Stimulated activated CD8-positive, alpha-beta memory T cell treated with anti-CD3 and anti-CD28 coated beads, Interleukin-12 subunit alpha, Interleukin-12 subunit beta, amount 100 ng/mL, for 4 hours (primary cell): ENCODE data around the gene KIF17.

Experiments used
- DNase-seq: peaks from one replicate; pipeline ENCODE4 v3.0.0-alpha.2; 2020; ENCODE audit warnings: low read depth

KIF17 gene

DNA sequence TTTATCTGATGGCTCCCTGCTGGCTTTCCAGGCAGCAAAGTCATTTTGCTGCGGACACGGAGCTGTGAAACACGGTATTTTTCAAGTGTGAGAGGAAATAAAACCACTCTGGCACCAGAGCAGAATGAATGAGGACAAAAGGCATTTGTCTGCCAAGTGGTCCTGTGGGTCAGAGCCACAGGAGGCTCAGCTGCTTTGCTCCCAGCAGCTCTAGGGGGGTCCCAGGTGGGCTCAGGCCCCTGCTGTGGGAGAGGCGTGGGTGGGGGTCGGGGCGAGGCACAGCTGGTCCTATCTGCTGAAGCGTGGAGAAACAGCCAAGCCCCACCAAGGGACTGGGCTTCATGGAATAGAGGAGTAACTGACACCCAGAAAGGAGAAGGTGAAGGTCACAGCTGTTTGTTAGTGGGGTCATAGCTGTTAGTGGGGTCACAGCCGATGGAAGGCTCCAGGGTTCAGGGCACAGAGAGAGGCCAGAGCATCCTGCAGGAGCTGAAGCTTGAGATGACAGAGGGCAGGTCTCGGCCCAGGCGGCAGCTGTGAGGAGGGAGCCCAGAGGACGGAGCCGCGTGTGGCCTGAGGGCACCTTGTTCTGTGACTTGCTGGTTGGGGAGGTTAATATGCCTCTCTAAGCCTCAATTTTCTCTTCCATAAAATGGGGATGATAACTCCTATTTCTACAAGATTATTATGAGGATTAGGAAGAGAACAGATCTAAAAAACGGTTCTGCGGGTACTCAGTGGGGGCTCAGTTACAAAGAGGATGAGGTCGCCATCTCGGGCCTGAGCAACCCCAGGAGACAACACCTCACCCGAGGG is 7.1 kb downstream of the KIF17 start:
- no peak for DNase-seq

DNA sequence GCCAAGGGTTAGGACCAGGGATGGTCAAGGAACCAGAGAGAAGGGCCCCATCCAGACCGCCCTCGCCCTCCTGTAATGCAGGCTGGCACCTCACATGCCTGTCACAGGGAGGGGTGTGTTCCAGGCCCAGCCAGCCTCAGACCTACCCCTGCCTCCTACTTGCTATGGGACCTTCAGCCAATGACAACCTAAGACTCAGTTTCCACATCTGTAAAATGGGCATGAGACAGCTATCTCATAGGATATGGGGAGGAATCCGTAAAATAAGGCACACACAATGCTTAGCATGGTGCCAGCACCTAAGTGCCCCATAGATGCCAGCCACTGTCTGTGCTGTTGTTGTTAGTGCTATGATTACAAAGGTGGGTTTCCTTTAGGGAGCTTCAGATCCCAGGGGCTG is 7.9 kb downstream of the KIF17 start:
- no peak for DNase-seq

DNA sequence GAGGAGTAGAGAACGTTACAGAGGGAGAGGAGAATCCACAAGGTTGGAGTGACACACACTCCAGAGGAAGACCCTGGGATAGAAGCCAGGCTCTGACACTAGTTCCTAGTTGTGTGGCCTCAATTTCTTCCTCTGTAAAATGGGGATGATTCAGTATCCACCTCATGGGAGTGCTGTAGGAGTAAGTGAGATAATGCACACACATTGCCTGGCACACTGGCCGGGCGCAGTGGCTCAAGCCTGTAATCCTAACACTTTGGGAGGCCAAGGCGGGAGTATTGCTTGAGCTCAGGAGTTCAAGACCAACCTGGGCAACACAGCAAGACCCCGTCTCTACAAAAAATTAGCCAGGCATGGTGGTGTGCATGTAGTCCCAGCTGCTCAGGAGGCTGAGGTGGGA is 8.9 kb downstream of the KIF17 start:
- no peak for DNase-seq

DNA sequence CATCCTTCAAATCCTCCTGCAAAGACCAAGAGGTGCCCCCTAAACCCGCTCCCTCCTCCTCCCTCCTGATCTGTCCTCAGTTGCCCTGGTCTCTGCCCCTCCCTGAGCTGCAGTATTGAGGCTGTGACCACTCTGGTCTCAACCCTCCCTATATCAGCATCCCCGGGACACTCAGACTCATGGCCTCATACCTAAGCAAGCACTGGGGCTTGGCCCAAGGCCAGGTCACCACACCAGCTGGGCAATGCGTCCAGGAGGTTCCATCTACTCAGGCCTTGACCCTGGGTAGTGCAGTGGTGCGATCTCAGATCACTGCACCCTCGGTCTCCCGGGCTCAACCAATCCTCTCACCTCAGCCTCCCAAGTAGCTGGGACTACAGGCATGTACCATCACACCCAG is 9.8 kb downstream of the KIF17 start:
- no peak for DNase-seq

DNA sequence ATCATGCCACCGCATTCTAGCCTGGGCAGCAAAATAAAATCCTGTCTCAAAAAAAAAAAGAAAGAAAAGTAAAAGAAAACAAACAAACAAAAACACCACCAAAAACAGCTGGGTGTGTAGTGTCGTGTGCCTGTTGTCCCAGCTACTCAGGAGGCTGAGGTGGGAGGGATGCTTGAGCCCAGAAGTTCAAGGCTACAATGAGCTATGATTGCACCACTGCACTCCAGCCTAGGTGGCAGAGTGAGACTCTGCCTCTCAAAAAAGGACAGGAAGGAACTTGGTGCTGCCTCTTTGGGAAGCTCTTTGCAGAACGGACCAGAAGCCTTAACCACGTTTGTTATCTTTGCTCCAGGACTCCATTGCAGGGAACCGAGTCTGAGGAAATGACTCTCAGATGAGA is 11.0 kb downstream of the KIF17 start:
- no peak for DNase-seq

DNA sequence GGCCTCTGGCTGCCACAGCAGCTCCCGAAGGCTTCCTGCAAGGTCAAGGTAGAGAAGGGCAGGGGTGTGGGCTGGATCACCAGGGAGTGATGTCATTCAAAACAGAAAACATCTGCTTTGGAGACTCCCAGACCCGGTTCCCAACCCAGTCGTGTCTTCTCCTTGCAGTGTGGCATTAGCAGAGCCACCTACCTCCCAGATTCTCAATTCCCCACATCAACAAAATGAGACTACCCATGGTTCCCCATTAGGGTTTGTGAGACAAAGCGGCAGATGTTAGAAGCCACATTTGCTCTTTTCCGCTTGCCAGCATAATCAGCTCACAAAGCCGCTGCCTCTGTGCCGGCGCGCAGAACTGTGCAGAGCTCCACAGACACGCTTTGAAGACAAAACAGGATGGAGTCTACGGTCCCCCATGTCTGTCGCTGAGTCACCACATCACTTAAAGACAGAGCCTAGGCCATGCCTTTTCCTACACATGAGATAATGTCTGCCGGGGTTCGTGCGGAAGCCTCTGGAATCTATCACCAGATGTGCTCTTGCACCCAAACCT is 12.5 kb downstream of the KIF17 start:
- DNase-seq, result no peak

DNA sequence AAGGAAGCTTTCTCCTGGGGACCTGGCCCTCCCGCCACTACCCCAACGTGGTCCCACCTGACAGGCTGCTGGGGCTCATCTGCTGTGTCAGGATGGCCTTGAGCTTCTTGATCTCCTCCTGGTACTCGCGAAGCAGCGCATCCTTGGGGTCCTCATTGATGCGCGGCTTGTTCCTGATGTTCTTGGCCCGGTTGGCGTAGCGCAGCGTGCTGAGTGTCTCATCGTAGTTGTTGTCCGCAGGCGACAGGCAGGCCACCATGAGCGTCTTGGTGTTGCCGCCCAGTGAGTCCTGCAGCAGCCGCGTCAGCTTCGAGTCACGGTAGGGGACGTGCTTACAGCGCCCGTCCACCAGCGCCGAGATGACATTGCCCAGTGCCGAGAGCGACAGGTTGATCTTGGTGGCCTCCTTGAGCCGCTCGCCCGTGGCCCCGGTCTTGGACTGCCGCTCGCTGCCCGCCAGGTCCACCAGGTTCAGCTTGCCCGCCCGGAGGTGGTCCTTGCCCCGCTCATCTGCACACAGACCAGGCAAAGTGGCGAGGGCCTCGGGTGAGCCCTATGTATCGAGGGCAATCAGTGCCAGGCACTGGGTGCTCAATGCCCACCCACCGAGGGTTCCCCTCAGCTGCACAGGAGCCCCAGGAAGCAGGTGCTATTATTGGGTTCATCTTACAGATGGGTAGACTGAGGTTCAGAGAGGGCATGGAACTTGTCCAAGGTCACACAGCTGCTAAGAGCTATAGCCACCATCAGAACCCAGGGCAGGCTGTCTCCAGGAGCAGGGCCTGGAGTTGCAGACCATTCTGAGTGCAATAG is 13.2 kb downstream of the KIF17 start:
- no peak for DNase-seq

DNA sequence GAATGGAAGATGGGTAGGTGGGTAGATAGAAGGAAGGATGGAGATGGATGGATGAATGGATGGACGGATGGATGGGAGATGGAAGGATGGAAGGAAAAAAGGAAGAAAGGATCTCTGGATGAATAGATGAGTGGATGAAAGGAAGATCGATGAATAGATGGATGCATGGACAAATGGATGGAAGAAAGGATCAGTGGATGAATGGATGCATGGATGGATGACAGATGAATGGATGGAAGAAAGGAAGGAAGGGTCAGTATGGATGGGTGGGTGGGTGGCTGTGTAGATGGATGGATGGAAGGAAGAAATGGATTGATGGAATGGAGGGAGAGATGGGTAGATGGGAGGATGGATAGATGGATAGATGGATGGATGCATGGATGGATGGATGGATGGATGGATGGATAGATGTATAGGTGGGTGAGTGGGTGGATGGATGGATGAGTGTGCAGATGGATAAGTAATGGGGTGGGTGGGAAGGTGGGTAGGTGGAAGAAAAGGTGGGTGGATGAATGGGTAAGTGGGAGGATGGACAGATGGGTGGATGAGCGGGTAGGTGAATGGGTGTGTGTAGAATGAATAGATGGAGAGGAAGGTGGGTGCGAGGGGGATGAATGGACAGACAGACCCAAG is 14.6 kb downstream of the KIF17 start:
- no peak for DNase-seq

DNA sequence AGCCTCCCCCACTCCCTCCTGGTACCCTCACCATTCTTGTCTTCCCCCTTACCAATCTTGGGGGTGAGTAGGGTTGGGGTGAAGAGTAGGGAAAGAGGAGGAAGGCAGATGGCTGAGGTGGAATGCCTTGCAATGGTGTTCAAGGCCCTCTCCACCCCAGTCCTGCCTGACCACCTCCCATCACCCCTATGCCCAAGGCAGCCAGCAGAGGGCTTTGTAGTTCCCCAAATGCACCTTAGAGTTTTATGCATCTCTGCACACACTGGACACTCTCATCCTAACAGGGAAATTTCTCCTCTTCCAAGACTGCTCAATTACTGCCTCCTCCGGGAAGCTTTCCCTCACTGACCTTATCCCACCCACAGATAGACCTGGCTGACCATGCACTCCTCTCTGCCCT is 15.4 kb downstream of the KIF17 start:
- DNase-seq, result no peak

DNA sequence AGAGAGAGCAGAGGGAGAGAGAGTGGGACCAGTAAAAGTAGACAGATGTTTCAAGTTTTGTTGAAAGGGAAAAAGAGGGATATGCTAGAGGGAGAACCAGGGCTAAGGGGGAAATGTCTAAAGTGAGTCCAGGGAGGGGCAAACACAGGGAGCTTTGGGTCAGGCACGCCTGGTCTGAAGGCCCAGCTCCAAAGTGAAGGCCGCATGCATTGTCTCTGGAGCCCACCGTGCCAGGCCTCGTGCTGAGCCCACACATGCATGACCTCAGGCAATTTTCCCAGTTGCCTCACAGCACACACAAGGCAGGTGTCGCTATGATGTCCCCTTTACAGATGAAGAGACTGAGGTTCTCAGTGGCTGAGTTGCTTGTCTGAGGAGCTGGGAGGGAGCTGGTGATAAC is 16.0 kb downstream of the KIF17 start:
- DNase-seq, result no peak

DNA sequence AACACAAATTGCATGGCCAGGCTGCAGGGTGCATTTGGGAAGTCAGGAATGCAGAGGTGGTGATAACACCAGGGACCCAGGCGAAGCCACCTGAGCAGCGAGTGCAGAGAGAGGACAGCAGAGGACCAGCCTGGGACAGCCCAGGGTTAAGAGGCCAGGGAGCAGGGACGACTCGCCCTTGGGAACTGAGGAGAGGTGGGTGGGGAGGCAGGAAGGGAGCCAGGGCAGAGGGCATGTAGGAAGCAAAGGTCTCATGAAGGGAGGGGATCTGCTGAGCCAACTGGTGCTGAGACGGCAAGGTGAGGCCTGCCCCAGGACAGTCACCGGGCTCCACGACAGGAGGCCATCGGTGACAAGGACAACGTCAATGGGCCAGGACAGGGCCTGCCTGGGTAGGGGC is 16.4 kb downstream of the KIF17 start:
- no peak for DNase-seq

DNA sequence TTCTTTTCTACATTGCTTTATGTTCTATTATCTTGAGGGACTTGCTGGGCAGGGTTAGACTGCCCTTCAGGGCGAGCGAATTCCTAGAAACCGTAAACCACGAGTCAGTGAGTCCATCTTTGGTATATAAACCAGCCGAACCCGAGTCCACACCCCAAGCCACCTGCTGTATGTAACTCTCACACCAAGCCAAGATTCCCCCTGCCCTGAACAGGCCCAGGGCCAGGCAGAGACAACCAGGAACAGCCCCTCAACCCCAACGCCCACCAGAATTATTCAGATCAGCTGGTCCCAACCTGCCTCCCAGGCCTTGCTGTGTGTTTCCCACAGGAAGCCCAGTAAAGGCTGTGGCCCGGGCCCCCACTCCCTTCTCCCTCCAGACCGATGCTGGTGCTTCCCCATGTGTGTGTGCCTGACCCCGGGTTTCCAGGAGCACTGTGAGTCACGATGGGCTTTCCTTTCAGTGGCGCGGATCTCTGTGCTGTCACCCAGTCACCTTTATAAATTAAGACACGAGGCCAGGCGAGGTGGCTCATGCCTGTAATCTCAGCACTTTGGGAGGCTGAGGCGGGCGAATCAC is 17.1 kb downstream of the KIF17 start:
- DNase-seq, result no peak

DNA sequence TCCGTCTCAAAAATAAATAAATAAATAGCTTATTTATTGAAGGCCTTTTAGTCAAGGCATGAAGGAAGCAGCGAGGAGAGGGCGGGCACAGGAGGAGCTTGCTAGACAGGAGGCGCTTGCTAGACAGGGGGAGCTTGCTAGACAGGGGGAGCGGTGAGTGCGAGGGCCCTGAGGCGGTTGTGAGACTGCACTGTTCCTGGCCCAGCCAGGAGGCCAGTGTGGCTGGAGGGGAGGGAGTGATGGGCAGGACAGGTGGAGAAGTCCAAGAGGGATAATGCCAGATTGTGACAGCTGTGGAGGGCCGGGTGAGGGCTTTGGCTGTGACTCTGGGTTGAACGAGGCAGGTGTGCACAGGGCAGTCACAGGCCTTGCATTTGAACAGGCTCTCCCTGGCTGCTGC is 18.2 kb downstream of the KIF17 start:
- no peak for DNase-seq

DNA sequence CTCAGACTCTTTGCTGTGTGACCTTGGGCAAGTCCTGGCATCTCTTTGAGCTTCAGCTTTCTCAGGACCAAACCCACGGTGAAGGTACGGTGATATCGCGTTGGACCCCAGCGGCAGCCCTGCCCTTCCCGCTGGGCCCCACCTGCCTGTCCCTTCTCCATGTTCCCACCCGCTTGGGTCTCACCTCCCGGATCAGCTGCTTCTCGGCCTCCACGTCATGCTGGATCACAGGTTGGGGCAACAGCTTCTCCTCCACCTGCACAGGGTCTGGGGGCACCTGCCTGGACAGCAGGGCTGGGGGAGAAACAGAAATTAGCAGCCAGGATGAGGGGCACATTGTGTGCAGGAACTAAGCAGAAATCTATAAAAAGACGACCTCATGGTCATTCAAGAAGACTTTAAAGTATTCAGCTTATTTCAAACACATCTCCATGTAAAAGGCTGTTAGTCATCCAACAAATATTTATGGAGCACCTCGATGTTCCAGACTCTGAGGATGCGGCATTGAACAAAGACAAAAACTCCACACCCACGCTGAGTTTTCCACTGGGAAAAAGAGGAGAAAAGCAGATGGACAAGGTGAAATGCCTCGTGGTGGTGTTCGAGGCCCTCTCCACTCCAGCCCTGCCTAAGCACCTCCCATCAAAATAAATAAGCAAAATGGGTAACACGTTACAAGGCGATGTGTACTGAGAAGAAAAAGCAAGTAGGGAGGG is 19.5 kb downstream of the KIF17 start:
- no peak for DNase-seq

DNA sequence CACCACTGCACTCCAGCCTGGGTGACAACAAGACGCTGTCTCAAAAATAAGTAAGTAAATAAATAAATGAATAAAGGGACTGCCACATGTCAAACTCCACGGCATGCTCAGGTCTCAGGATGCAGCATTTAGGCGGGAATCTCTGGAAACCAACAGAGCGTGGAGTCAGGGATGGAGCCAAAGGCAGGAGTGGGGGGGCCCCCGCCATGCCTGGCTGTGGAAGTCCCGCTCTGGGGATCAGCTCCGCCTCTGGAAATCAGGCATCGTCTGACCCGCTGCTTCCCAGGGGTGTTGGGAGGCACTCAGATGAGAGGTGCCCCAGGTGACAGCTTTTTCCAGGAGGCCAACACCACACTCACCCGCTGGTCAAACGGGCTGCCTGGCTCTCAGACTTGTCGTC is 20.2 kb downstream of the KIF17 start:
- no peak for DNase-seq

DNA sequence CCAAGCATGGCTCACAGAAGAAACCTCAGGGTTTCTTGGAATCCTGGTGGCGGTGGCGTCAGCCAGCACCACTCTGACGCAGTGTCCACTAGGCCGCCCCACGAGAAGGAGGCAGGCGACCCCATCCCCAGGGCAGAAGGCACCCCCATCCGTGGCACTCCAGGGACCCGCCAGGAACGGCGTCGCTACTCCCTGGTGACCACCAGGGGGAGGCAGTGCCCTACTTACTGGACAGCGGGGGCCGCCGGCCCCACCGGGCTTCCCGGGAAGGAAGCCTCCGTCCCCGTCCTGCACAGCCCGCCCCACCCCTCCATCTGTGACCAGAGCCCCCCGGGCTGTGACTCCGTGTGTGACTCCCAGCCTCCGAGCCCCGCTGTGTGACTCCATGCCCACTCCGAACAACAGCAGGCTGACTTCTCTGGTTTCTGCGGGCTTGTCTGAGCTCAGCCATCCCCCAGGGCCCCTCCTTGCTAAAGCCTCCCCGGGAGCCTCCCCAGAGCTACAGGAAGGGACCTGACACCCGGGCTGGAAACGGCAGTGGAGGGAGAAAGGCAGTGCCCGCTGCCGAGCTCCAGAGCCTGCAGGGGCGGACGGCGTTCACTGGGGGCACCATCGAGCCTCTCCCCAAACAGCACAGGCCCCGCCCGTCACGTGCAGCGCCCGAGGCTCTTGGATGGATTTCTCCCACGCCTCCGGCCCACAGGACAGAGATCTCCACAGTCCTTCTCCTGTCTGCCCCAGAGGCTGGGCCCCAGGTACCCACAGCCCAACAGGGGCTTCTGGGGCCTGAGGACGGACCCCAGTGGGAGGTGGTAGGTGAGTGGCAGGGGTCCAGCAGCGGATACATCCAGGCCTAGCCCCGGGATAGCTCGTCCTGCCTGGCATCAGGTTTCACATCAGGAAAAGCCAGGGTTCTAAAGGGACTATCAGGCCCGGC is 21.1 kb downstream of the KIF17 start:
- peak; percentile 52 for DNase-seq

DNA sequence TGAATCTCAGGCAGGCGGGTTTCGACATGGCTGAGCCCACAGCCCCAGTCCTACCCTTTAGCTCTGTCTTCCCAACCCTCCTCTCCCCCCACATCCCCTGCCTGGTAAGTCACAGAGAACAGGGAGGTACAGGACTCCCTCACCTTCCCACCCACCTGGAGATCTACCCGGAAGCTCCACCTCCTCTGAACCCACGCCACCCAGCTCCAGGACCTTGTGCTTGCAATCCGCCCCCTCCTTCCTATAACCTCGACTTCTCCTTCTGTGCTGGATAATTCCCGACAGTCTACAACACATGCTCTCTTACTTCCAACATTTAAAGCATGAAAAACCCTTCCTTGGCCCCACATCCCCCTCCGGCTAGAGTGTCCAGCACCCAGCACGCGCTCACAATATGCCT is 22.3 kb downstream of the KIF17 start:
- DNase-seq, result no peak

DNA sequence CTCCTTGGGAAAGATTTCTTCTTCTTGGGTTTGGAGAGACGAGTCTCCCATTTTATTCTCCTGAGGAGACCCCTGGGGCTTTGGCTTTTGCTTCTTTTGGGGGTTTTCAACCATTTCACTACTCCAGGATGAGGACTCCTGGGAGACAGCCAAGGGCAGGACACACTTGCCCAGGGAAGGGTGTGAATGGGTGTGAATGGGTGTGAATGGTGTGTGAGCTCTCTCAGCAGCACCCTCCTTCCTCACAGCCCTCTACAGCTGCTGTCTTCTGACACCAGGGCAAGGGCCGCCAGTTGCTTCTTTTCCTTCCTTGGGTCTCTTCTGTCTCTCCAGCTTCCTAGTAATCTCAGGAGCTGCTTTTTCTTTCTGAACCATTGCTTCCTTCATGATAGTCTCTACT is 24.2 kb downstream of the KIF17 start:
- no peak for DNase-seq

DNA sequence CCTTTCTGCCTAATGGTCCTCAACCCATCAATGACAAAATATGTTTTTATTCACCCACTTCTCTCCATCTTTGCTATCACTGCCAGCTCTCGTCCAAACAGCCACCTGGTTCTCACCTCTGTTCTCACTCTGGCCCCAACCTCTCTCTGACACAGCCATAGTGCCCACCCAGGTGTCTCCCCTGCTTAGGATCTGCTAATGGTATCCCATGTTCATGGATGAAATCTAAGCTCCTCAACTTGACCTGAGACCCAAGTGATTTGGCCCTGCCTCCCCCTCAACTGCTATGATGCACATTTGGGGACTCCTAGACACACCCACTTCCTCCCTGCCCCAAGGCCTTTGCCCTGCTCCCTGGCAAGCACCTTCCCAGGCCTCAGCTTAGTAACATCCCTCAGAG is 25.9 kb downstream of the KIF17 start:
- no peak for DNase-seq

DNA sequence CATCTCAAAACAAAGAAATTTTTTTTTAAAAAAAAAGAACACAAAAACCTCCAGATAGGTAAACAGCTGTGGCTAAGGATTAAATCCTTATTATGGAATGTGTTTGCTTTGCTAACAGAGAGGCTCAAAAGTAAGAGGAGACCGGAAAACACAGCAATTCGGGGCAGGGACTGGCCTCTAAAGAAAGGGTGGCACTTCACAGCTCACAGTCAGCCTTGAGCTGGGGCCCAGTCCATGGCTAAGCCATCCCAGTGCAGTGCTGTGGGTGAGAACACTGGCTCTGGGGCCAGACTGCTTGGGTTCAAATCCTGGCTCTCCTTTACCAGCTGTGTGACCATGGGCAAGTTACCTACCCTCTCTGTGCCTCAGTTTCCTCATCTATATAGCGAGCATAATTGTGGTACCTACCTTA is 28.2 kb downstream of the KIF17 start:
- DNase-seq, result no peak
